ENCODE measurements around the gene LRP2.

- TF ChIP-seq CTCF (IDR thresholded peaks at IDR 0.05 in 4 of 5, conservative IDR thresholded peaks at IDR 0.05 in 1 of 5) (no peak), POLR2A (IDR thresholded peaks at IDR 0.05) (no peak)
Measured at GRCh38 chr2:169139145-169139544, 223.2 kb downstream of the LRP2 start.
